Measurements from ENCODE around the gene MAP7D1. TPM values are rescaled to one million over a fixed set of nuclear protein-coding genes. Genes with fewer than 3 reads are reported as not detected.

The MAP7D1 gene
- total RNA-seq, 1 experiment from 2014 or later = 49.9 TPM

DNA sequence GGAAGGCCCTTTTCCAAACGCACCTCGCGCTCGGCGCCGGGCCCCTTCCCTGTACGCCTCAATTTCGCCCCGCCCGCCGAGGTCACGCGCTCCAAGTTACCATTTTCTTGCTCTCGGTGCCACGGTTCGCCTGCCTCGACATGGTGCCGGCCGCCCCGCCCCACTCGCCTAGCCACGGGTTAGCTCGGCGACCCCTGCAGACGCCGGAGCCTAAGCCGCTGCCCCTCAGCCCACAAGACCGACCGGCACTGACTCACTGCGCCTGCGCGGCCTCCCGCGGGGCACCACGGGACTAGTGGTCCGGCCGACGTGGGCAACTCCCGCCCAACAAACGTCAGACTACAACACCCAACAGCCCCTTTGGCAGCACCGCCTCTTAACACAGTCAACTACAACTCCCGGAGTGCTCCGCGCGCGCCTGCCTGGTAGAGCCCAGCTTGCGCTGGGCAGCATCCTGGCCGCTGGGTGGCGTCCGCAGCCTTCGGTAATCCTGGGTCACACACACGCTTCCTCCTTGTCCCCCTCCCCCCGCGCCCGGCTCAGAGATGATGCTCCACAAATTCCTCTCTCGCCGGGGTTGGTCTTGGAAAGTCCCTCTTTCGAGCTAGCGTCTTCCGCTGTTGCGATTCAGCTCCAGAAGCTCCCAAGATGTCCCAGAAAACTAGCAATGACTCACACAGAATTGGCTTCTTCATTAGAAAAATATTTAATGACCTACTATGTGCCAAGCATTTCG, 6.6 kb upstream of the MAP7D1 start, which contains the start of gene TRAPPC3:
Gene TRAPPC3 (minus strand): TSS at position 250 of the 736 bp plus-strand sequence. CDS start 108 bp downstream, at position 142.
- no peak within 1 kb of the TSS for H2BK15ac ChIP-seq (ENCODE audit: low read depth, low read length)
- no peak within 1 kb of the TSS for H3K23ac ChIP-seq (ENCODE audit: insufficient read length, low read depth, low read length)
- H3K27ac Mint-ChIP-seq = peak within 1 kb of the TSS; percentile 96 to 98 (median 96)
- H3K4me1 ChIP-seq (ENCODE audit: insufficient read depth, low read length) = no peaks in the 10 kb centered on the region; the same call in 1 of the 2 replicates
- peaks cover 6 to 9% (median 6%) of the 10 kb centered on the region in 3 experiments; a peak in 5 of 7 replicates for H3K36me3 Mint-ChIP-seq (ENCODE audit: insufficient read depth in 1 of 3, low read depth in 3 of 3)
- H2BK20ac ChIP-seq (ENCODE audit: low read depth, low read length, poor library complexity, severe bottlenecking) = no peak within 1 kb of the TSS
- H3K56ac ChIP-seq (ENCODE audit: insufficient read length, low read depth, low read length) = no peak within 1 kb of the TSS
- peak within 1 kb of the TSS; percentile 59; the same call in 1 of the 2 replicates for H3K14ac ChIP-seq (ENCODE audit: insufficient read depth, low read length)
- no peaks in the 10 kb centered on the region for H4K20me1 ChIP-seq (ENCODE audit: control insufficient read depth, insufficient read depth, insufficient read length)
- no peak within 1 kb of the TSS for H3K4ac ChIP-seq (ENCODE audit: low read depth, low read length)
- H4K91ac ChIP-seq (ENCODE audit: insufficient read length, low read depth, low read length) = no peak within 1 kb of the TSS
- no peaks in the 10 kb centered on the region for H3K79me1 ChIP-seq (ENCODE audit: insufficient read depth, low read depth, low read length, poor library complexity, severe bottlenecking)
- peaks cover 24 to 30% of the 10 kb centered on the region in 2 experiments for H3K4me1 Mint-ChIP-seq
- H3K79me2 ChIP-seq (ENCODE audit: insufficient read depth, low read length) = 0 out of 2 replicates have a peak, but pooled peaks cover 3% of the 10 kb centered on the region
- H3K27ac ChIP-seq (ENCODE audit: insufficient read length, low read depth, low read length) = no peak within 1 kb of the TSS
- H2BK120ac ChIP-seq (ENCODE audit: low read depth, low read length, poor library complexity, severe bottlenecking) = no peak within 1 kb of the TSS
- peaks cover 25% of the 10 kb centered on the region for H3K27me3 Mint-ChIP-seq (ENCODE audit: low read depth)
- peak within 1 kb of the TSS; percentile 71 for H3K9ac ChIP-seq (ENCODE audit: extremely low read depth, insufficient read length, low read length)
- peaks cover 3% of the 10 kb centered on the region for H3K23me2 ChIP-seq (ENCODE audit: insufficient read length, low read depth, low read length, poor library complexity, severe bottlenecking)
- peak within 1 kb of the TSS; percentile 22 for H3K18ac ChIP-seq (ENCODE audit: insufficient read length, low read depth, low read length)
- H2BK5ac ChIP-seq (ENCODE audit: insufficient read length, low read length) = no peak within 1 kb of the TSS
- no peaks in the 10 kb centered on the region for H3K9me3 ChIP-seq (ENCODE audit: control insufficient read depth, low read depth, low read length)
- no peak within 1 kb of the TSS for H2AK5ac ChIP-seq (ENCODE audit: insufficient read length, low read length)
- no peak within 1 kb of the TSS for H4K5ac ChIP-seq (ENCODE audit: insufficient read length, low read depth, low read length)
- H3K4me2 ChIP-seq (ENCODE audit: insufficient read depth, insufficient read length, low read length) = peak within 1 kb of the TSS; percentile 99
- peak; percentile 98 for TF ChIP-seq CTCF (conservative IDR thresholded peaks at IDR 0.05)
- peak within 1 kb of the TSS; percentile 87 to 93 for H3K4me3 Mint-ChIP-seq
- DNase-seq = peak; percentile 100
- H3T11ph ChIP-seq (ENCODE audit: low read length) = no peak within 1 kb of the TSS
- H4K8ac ChIP-seq (replicated peaks; ENCODE audit: insufficient read length, low read depth, low read length) = no peak within 1 kb of the TSS
- no peak within 1 kb of the TSS for H2BK12ac ChIP-seq (ENCODE audit: insufficient read length, low read depth, low read length)
- H3K27me3 ChIP-seq (ENCODE audit: insufficient read depth, low read length) = peaks cover 16% of the 10 kb centered on the region; the same call in 1 of the 2 replicates
- no peaks in the 10 kb centered on the region; a peak in 1 of 5 replicates for H3K9me3 Mint-ChIP-seq
- no peak within 1 kb of the TSS for H2AFZ ChIP-seq (ENCODE audit: low read length)
- WGBS (ENCODE audit: extremely low coverage, insufficient read length, low lambda C conversion rate) = no CpG with 5 or more reads among the region's 62 CpGs
